SK-N-MC (cell line): ENCODE results near the gene GNG13.

Experiments
- DNase-seq: peaks from one replicate; pipeline ENCODE4 v3.0.0-alpha.2; 2011; ENCODE audit warnings: low read depth, low spot score
- H3K27ac ChIP-seq: fragments of 200-600 bp; sonication (generic); 2 replicates; pipeline ENCODE4 v1.5.1; 2016; ENCODE audit warnings: mixed run types
- H3K36me3 ChIP-seq: fragments of 200-600 bp; sonication (generic); 2 replicates; pipeline ENCODE4 v1.6.1; 2017; ENCODE audit warnings: antibody characterized with exemption, low read length, mixed read lengths; ENCODE audit not compliant: insufficient read depth
- H3K4me3 ChIP-seq: fragments of 200-600 bp; sonication (generic); 2 replicates; pipeline ENCODE4 v1.5.1; 2016
- H3K9ac ChIP-seq: fragments of 200-600 bp; sonication (generic); 2 replicates; pipeline ENCODE4 v1.8.0; 2017; ENCODE audit warnings: mixed run types, mixed read lengths; ENCODE audit not compliant: insufficient read length
- H3K9me3 ChIP-seq: fragments of 200-600 bp; sonication (generic); 2 replicates; pipeline ENCODE4 v1.6.1; 2017; ENCODE audit warnings: low read depth, mild to moderate bottlenecking, antibody characterized with exemption, low read length, moderate library complexity, mixed read lengths
- EZH2 ChIP-seq: fragments of 200-600 bp; sonication (generic); IDR thresholded peaks from one replicate; pipeline ENCODE4 v1.6.1; 2017; ENCODE audit warnings: antibody characterized with exemption
- FOXP2 ChIP-seq: optimal IDR thresholded peaks from 2 replicates; pipeline ENCODE3; 2011; ENCODE audit warnings: mild to moderate bottlenecking, moderate library complexity; ENCODE audit not compliant: insufficient read depth; ENCODE audit errors: extremely low read length, control extremely low read depth
- POLR2AphosphoS5 ChIP-seq: IDR thresholded peaks from 2 replicates; pipeline ENCODE4 v1.6.1; 2012; ENCODE audit warnings: mild to moderate bottlenecking, low read depth, low read length, borderline replicate concordance

Gene GNG13

DNA sequence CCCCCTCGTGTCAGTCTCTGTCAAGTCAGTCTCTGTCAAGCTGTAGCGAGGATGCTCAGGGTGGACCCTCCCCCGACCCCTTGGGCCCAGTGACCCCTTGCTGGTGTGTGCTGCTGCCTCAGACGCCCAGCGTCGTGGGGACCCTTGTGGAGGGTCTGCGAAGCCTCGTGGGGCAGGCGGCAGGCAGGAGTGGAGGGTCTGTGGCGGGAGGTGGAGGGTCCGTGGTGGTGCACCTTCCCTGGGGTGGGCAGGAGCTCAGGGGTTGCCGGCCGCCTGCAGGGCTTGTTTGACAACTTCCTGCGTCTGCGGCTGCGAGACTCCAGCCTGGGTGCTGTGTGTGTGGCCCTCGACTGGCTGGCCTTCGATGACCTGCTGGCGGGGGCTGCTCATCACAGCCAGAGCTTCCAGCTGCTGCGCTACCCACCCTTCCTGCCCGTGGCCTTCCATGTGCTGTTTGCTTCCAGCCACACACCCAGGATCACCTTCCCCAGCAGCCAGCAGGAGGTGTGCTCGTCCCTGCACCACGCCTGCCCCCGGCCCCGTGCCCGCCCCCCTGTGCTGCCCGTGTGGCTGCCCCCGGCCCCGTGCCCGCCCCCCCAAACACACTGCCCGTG is 5.6 kb downstream of the GNG13 start:
- Histone ChIP-seq H3K36me3 (peaks cover 14% of the 10 kb centered on the region; the same call in 1 of the 2 replicates), H3K4me3 (no peak overlapping the region), H3K9me3 (no peaks in the 10 kb centered on the region), H3K9ac (no peak overlapping the region), H3K27ac (no peak overlapping the region)
- no peak for DNase-seq
- TF ChIP-seq EZH2 (no peak), FOXP2 (no peak), POLR2AphosphoS5 (no peak)

DNA sequence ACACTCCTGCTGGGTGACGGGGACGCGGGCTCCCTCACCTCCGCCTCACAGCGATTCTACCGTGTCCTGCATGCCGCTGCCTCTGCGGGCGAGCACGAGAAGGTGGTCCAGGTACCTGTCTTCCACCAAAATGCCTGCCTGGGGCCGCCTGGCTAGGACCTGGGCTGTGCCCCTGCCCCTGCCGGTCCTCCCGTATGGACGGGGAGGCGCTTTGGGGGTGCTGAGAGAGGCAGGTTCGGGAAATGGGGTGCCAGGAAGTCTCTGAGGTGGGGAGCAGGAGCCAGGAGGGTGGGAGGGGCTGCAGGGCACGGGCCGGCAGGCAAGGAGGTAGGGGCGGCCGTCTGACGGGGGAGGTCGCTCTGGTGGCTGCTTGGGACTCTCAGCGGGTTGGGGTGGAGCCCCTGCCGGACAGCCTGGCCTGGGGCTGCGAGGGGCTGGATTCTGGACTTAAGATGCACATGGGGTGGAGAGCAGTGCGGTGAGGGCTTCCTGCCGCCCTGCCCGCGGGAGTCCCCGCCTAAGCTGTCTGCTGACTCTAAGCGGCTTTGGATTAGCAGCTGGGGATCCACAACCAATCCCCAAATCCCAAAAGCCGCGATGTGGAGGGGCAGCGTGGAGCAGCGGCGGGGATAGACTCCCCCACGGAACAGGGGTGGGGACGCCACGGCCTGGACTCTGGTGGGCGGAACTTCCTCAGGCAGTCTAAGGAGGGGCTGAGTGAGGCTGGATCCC is 6.3 kb downstream of the GNG13 start:
- no peak for DNase-seq
- TF ChIP-seq POLR2AphosphoS5 = no peak
- TF ChIP-seq EZH2 = no peak
- TF ChIP-seq FOXP2 = no peak
- H3K9ac ChIP-seq = no peak overlapping the region
- H3K4me3 ChIP-seq = no peak overlapping the region
- H3K9me3 ChIP-seq = no peaks in the 10 kb centered on the region
- H3K27ac ChIP-seq = no peak overlapping the region
- peaks cover 14% of the 10 kb centered on the region; the same call in 1 of the 2 replicates for H3K36me3 ChIP-seq

DNA sequence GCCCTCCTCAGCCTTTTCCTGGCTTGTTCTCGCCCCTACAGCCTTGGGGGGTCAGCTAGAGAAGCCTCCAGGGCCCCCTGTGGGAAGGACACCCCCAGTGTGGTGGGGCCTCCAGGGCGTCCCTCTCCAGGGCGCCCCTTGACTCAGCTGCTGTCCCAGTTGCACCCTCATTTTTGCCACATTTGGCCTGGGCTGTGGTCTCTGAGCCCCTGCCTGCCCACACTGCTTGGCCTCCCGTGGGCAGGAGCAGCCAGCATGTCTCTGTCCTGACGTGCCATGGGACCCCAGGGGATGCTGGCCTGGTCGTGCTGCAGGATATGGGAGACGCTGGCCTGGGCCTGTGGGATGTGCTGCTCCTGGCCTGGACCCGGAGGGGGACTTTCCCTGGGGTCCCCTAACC is 7.1 kb downstream of the GNG13 start:
- H3K36me3 ChIP-seq = peaks cover 14% of the 10 kb centered on the region; the same call in 1 of the 2 replicates
- TF ChIP-seq POLR2AphosphoS5 (no peak), FOXP2 (no peak), EZH2 (no peak)
- no peak overlapping the region for H3K27ac ChIP-seq
- DNase-seq = no peak
- no peaks in the 10 kb centered on the region for H3K9me3 ChIP-seq
- no peak overlapping the region for H3K4me3 ChIP-seq
- no peak overlapping the region for H3K9ac ChIP-seq

DNA sequence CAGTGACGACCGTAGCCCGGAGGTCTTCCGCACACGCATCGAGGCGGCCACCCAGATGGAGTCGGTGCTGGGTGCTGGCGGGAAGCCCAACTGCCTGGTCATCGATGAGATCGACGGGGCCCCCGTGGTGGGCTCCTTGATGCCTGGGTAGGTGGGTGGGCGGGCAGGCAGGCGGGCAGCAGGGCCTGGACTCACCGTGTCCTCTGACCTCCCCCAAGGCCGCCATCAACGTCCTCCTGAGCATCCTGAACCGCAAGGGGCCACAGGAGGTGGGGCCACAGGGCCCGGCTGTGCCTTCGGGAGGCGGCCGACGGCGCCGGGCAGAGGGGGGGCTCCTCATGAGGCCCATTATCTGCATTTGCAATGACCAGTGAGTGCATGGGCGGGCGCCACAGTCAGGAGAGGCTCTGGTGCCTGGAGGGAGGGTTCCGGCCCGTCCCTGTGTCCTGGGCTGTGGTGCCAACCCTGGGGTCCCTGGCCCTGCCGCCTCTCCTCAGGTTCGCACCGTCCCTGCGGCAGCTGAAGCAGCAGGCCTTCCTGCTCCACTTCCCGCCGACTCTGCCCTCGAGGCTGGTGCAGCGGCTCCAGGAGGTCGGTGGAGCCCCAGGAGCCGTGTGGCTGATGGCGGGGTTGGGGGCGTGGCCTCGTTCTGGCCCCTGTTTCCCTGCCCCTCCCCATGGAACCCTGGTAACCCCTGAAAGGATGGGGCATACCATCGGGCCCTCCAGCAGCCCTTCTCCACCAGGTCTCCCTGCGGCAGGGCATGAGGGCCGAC is 8.1 kb downstream of the GNG13 start:
- H3K9me3 ChIP-seq = no peaks in the 10 kb centered on the region
- peaks cover 14% of the 10 kb centered on the region; the same call in 1 of the 2 replicates for H3K36me3 ChIP-seq
- no peak overlapping the region for H3K27ac ChIP-seq
- H3K9ac ChIP-seq = no peak overlapping the region
- no peak for DNase-seq
- no peak for TF ChIP-seq POLR2AphosphoS5
- no peak overlapping the region for H3K4me3 ChIP-seq

DNA sequence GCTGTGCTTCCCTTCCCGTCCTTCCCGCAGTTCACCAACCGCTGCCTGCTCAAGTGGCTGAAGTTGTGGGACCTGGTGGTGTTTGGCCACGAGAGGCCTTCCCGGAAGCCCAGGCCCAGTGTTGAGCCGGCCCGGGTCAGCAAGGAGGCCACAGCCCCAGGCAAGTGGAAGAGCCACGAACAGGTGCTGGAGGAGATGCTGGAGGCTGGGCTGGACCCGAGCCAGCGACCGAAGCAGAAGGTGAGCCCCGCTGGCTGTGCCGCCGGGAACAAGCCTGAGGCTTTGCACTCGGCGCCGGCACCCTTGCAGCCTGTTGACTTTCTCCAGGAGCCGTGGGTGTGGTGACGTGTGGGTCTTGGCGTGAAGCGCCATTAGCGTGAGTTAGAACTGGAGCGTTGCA is 9.4 kb downstream of the GNG13 start:
- DNase-seq = no peak
- Histone ChIP-seq H3K9me3 (no peaks in the 10 kb centered on the region), H3K27ac (no peak overlapping the region), H3K36me3 (peaks cover 14% of the 10 kb centered on the region; the same call in 1 of the 2 replicates), H3K4me3 (no peak overlapping the region), H3K9ac (no peak overlapping the region)
- TF ChIP-seq FOXP2 (no peak), EZH2 (no peak), POLR2AphosphoS5 (no peak)

DNA sequence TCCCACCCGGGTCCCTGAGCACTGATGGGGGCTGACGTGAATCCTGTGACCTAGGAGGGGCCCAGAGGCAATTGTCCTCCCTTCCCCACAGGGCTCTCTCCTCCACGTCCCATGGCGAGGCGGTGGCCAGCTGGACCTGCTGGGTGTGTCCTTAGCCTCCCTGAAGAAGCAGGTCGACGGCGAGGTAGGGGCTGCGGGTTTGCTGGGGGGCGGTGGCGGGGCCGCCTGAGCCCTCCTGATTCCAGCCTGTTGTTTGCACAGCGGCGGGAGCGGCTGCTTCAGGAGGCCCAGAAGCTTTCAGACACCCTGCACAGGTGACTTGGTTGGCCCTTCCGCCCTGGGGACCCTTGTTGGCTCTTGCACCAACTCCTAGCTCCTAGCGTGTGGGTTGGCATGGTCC is 10.4 kb downstream of the GNG13 start:
- TF ChIP-seq FOXP2 = no peak
- TF ChIP-seq POLR2AphosphoS5 = no peak
- no peak for TF ChIP-seq EZH2
- H3K9ac ChIP-seq = no peak overlapping the region
- DNase-seq = no peak
- no peak overlapping the region for H3K4me3 ChIP-seq
- H3K27ac ChIP-seq = no peak overlapping the region
- H3K36me3 ChIP-seq = peaks cover 14% of the 10 kb centered on the region; the same call in 1 of the 2 replicates
- H3K9me3 ChIP-seq = no peaks in the 10 kb centered on the region

DNA sequence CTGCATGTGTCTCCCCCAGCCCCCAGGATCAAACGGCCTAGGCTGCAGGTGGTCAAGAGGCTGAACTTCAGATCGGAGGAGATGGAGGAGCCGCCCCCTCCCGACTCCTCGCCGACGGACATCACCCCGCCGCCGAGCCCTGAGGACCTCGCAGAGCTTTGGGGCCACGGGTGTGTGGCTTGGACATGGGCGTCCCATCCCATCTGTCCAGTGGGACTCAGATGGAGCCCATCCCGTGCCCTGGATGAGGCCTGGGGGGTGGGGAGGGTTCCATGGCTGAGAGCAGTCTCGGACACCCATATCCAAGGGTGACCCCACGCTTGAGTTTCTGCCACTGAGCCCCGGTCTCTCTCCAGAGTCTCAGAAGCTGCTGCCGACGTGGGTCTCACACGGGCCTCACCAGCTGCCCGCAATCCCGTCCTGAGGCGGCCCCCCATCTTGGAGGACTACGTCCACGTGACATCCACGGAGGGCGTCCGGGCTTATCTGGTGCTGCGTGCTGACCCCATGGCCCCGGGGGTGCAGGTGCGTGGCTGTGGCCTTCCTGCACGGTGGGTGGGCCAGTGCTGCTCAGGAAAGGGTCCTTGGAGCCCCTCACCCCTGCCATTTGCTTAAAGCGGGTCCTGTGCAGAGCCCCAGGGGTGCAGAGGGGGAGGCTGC is 11.2 kb downstream of the GNG13 start:
- Histone ChIP-seq H3K36me3 (peaks cover 14% of the 10 kb centered on the region; the same call in 1 of the 2 replicates), H3K9me3 (no peaks in the 10 kb centered on the region), H3K9ac (peak overlapping the region; percentile 90), H3K4me3 (peak overlapping the region; percentile 94), H3K27ac (no peak overlapping the region)
- TF ChIP-seq EZH2 (no peak), POLR2AphosphoS5 (no peak), FOXP2 (no peak)
- no peak for DNase-seq

DNA sequence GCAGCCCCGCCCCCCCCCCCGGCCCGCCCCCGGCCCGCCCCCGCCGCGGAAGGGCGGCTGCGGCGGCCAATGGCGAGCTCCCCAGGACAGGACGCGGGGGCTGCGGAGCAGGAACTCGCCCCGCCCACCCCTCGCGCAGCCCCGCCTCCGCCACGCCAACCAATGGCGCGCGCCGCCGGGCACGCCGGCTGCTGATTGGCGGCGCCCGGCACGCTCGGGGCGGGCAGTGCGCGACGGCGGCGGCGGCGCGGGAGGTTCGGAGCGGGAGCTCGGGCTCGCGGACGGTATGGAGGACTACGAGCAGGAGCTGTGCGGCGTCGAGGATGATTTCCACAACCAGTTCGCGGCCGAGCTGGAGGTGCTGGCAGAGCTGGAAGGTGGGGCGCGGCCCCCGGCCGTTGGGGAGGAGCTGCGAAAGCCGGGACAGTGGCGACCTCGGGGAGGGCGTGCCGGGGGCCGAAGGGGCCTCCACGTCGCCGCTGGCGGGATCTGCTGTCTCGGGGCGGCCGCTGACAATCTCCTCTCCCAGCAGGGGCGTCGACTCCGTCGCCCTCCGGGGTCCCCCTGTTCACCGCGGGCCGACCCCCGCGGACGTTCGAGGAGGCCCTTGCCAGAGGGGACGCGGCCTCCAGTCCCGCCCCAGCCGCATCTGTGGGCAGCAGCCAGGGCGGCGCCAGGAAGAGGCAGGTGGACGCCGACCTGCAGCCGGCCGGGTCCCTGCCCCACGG is 12.0 kb downstream of the GNG13 start, which contains the start of gene CHTF18:
TSS of gene CHTF18 (plus strand) at position 222 of the 728 bp plus-strand sequence. CDS start at position 287, 65 bp downstream.
- Histone ChIP-seq H3K9ac (peak within 1 kb of the TSS; percentile 90), H3K36me3 (peaks cover 14% of the 10 kb centered on the region; the same call in 1 of the 2 replicates), H3K4me3 (peak within 1 kb of the TSS; percentile 94), H3K27ac (no peak within 1 kb of the TSS), H3K9me3 (no peaks in the 10 kb centered on the region)
- TF ChIP-seq POLR2AphosphoS5 (peak; percentile 79), EZH2 (no peak), FOXP2 (no peak)
- DNase-seq = no peak
